Suprapubic skin (tissue), 4 donors: ENCODE measurements around the gene EIF2AK2.

Experiments used
- EP300 ChIP-seq: sonication (generic); formaldehyde crosslinking; IDR thresholded peaks from one replicate; pipeline ENCODE4 v1.6.1; 2017; ENCODE audit warnings: antibody characterized with exemption
- POLR2A ChIP-seq, 2 donors: fragments of 450-650 bp; IDR thresholded peaks; one replicate each; pipeline ENCODE4 v1.6.1; 2017; ENCODE audit warnings: antibody characterized with exemption in 2 of 2, mild to moderate bottlenecking in 2 of 2, moderate library complexity in 2 of 2
- POLR2AphosphoS5 ChIP-seq, 3 donors: sonication (generic); formaldehyde crosslinking; IDR thresholded peaks; one replicate each; pipeline ENCODE4 v1.6.1; 2017; ENCODE audit warnings: antibody characterized with exemption in 3 of 3
- TF ChIP-seq, protein P1 (sequence below), 2 donors: fragments of 200-600 bp in 1 of 2; fragments of 450-650 bp in 1 of 2; sonication (generic) in 1 of 2; IDR thresholded peaks; one replicate each; pipeline ENCODE4 v1.5.1; 2016 to 2019; ENCODE audit warnings: antibody characterized with exemption in 2 of 2, mild to moderate bottlenecking in 1 of 2, moderate library complexity in 1 of 2

DNA sequence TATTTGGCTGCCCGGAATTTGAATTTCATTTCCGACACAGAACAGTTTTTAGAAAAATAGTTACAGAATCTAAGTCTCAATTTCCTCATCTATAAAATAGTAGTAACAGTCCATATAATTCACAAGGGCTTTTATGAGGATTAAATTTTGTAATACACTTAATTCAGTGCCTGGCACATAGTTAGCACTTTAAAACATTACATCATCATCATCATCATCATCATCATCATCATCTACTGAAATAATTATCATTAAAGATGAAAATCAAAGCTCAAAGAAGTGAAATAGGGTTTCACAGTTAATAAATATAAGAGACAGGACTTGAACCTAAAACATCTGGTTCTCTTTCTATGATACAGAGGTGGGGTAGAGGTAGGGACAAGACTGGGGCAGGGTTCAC lies 85.8 kb downstream of the EIF2AK2 start:
- TF ChIP-seq, protein P1, sequence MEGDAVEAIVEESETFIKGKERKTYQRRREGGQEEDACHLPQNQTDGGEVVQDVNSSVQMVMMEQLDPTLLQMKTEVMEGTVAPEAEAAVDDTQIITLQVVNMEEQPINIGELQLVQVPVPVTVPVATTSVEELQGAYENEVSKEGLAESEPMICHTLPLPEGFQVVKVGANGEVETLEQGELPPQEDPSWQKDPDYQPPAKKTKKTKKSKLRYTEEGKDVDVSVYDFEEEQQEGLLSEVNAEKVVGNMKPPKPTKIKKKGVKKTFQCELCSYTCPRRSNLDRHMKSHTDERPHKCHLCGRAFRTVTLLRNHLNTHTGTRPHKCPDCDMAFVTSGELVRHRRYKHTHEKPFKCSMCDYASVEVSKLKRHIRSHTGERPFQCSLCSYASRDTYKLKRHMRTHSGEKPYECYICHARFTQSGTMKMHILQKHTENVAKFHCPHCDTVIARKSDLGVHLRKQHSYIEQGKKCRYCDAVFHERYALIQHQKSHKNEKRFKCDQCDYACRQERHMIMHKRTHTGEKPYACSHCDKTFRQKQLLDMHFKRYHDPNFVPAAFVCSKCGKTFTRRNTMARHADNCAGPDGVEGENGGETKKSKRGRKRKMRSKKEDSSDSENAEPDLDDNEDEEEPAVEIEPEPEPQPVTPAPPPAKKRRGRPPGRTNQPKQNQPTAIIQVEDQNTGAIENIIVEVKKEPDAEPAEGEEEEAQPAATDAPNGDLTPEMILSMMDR (IDR thresholded peaks at IDR 0.05): no peak
- TF ChIP-seq POLR2A (IDR thresholded peaks at IDR 0.05): no peak
- no peak for TF ChIP-seq POLR2AphosphoS5 (IDR thresholded peaks at IDR 0.05)
- TF ChIP-seq EP300: no peak
